A673 (cell line): ENCODE results near the gene SHISA5.

Experiments used
- CTCF ChIP-seq: fragments of 300-800, 200-600 bp; sonication (generic); conservative IDR thresholded peaks from 2 replicates; pipeline ENCODE4 v1.5.1; 2017; ENCODE audit warnings: low read depth, mild to moderate bottlenecking, antibody characterized with exemption, low read length, moderate library complexity, mixed read lengths
- EZH2 ChIP-seq: fragments of 200-600 bp; sonication (generic); IDR thresholded peaks from 2 replicates; pipeline ENCODE4 v1.6.1; 2017; ENCODE audit warnings: borderline replicate concordance, low read depth, mild to moderate bottlenecking, mixed read lengths, antibody characterized with exemption, low read length; ENCODE audit not compliant: poor library complexity, severe bottlenecking

GRCh38 chr3:48543271-48543866 lies 39.4 kb upstream of the SHISA5 start:
- TF ChIP-seq CTCF (no peak), EZH2 (no peak)
